NCI-H187 (cell line): Measurements from ENCODE around the gene REG4.
A peak's percentile ranks its signal among the peaks of the same experiment; 100 is the strongest.
"Not testable (repeated sequence)": the region's sequence is repeated elsewhere in the genome, so short reads cannot be mapped to it uniquely, and the experiment has no call there.

Experiments used
- DNase-seq, 2 experiments: peaks; one replicate each; lab custom pipeline; 2025; lab: John Stamatoyannopoulos, UW

Gene REG4

DNA sequence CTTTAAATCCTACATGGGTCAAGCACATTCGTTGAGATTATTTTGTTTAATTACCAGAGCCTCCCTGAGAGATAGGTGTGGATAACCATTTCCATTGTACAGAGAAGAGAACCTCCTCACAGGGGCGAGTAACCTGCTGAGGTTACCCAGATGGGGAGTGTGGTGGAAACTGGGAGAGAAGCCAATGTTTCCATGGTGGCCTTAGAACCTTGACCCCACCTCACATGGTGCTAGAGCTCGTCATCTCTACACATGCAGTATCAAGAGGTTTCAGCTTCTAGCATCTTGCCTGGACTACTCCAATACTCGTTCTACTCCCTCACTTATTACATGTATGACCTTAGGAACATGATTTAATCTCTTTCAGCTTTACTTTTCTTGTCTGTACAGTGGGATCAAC lies 4.8 kb downstream of the REG4 start:
- DNase-seq = no peak

DNA sequence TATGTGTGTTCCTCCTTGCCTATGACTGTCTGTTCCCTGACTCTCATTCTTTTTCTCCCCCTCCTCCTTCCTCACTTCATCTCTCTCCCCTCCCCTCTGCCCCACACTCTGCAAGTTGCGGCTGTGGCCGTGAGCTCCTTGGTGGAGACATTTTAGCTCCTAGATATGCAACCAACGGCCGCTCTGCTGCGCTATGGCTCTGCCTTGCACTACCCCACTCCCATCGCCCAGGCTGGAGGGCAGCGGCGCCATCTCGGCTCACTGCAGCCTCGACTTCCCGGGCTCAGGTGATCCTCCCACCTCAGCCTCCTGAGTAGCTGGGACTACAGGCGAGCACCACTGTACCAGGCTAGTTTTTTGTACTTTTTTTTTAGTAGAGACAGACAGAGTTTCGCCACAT lies 5.5 kb downstream of the REG4 start:
- no peak for DNase-seq

DNA sequence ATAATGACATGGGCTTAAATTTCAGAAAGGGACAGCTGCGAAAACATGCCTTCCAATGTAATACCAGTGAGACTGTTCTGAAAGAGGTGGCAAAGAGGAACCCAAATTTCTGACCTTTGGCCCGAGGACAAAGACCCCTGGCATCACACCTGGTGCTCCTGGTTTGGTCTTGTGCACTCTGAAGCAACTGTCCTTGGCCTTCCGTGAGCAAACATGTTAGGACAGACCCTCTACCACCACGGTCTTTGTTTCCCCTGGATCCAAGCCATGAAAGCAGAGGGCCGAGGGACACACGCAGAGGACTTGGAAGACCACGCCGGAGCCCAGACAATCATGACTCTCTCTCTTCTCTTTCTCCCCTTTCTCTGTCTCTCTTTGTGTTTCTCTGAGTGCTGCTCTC lies 6.0 kb downstream of the REG4 start:
- DNase-seq = no peak

DNA sequence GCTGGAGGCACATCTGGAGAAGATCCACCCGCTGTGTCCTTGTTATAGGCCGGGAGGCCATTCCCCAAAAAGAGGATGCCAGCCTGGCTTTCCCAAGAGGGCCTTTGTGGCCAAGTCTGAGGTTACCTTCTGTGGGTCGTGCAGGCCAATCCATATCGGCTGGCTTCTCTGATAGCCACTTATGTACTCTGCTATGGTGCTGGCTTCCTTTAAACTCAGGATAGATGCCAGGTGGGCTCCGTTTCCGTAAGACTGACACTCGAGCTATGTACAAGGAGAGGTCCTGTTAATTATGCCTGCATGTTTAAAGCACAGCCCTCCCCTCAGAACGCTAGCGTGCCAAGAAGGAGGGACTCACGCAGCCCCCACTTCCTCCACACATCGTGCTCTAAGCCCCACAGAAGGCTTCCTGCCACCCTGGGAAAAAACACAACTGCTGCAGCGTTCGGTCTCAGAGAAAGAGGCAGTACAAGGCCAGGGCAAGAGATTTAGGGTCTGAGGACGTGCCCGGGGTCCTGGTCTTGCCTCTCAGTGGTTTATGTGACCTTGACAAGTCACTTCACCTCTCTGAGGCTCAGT lies 11.6 kb downstream of the REG4 start:
- no peak for DNase-seq

DNA sequence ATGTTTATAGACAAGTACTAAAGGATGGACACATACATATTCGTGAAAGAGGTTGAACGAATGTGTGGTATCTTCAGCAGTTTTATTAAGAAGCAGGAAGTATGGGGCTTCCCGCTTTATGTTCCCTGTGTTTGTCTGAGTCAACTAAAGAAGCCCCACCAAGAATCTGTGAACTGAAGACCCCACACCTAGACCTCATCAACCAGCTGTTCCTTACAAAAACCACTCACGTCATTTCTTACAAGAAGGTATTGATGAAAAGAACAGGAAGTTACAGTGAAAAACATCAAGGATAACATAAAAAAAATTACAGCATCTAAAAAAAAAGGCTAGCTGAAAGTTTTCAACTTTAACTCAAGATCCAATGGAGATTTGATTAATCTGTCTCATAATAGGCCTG lies 12.3 kb downstream of the REG4 start:
- DNase-seq = no peak

DNA sequence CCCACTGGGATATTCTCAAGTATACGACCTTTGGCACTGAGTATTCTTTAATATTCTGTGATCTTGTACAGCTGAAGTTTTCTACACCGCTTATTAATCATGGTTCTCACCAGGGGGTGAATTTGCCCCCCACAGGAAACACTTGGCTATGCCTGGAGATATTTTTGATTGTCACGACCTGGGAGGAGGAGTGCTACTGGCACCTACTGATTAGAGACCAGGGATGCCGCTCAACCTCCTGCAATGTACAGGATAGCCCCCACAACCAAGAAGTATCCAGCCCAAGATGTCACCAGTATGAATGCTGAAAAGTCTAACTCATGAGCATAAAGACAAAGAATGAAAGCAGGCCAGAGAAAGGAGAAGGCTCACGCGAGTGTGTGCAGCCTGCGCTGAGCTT lies 13.7 kb downstream of the REG4 start:
- DNase-seq = no peak

DNA sequence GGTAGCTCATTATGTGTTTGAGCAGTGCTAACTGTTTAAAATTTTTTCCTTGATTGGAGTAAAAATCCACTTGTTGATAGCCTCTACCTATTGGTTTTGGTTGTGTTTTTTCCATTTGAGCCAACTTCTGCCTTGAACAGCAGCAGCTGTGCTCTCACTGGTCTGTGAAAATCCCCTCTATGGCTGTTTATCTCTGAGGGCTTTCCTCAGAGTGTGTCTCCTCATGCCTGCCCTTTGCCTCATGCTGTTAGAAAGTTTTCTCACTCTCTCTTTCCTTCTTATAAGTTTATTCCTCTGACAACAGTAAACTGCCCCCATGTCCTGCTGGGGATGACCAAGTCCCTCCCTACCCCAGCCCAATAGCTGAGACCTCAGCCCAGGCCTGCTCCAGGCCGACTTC lies 14.1 kb downstream of the REG4 start:
- DNase-seq = no peak

DNA sequence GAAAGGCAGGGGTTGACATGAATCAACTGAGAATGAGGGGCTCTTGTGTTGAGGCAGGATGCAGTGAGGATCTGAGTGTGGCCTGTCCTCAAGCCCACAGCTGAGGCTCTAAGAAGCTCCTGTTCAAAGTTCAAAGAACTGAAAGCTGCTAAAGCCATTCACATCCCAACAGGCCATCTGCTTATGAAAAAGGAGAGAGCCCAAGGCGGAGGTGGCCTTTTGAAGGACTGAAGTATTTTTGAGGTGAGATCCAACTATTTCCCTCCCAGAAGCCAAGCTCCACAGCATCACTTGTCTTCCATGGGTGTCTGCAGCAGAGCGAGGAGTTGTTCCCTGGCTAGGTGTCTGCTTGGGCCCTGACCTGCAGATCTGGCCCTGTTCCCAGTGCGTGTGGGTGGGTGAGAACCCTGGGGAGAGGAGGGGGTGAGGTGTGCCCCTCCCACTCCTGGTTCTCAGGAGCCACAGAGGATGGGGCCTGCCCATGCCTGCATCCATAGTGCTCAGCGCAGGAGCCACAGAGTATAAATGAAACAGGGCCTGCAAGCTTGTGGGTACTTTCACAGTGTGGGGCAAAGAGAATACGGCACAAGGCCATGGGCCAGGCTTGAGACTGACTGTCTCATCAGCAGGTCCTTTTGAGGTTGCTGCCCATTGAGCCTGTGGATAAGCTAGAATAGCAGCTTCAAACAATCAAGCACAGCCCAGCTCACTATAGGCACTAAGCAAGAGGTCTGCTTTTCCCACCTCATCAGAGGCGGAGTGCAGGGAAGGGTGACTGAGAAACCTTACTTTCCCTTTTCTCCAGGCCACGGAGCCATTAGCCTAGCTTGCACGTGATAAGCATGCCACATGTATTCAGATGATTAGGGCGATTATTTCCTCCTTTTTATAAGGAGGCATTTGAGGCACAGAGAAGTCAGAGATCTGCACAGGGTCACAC lies 15.7 kb downstream of the REG4 start:
- peak in 1 of 2 experiments; percentile 55 for DNase-seq

DNA sequence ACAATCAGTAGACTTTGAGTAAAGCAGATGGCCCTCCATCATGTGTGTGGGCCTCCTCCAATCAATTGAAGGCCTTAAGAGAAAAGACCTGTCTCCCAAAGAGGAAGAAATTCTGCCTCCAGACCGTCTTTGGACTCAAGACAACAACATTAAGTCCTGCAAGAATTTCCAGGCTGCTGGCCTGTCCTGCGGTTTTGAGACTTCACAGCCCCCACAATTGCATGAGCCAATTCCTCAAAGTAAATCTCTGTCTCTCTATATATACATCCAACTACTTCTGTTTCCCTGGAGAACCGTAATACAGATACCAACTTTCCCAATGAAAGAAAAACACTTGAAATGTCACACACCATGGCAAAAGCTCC lies 16.4 kb downstream of the REG4 start:
- DNase-seq = no peak

DNA sequence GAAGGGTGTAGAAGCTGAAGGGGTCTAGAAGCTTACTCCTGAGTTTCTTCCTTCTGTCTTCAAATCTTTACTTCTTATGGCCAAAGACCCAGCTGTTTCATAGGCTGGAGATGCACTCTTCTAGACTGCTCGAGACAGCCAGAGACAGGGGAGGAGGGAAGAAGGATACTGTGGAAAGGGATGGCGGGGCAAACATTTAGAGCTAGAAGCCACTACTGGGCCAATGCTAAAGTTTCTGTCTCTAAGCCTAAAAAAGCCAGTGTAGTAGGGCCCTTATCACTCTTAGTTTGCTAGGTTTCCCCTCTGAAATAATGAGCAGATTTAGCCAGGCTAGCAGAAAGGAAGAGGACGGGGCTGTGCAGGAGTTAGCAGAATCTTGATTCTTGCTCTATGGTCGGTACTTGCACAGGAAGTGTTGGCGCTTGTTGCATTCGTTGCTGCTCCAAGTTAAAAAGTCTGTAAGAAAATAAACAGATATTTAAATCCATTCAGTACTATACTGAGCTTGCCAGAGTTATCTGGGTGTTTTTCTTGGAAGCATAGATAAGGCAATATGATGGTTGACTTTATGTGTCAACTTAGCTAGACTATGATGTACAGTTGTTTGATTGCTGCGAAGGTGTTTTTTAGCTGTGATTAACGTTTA lies 16.9 kb downstream of the REG4 start:
- DNase-seq = no peak

DNA sequence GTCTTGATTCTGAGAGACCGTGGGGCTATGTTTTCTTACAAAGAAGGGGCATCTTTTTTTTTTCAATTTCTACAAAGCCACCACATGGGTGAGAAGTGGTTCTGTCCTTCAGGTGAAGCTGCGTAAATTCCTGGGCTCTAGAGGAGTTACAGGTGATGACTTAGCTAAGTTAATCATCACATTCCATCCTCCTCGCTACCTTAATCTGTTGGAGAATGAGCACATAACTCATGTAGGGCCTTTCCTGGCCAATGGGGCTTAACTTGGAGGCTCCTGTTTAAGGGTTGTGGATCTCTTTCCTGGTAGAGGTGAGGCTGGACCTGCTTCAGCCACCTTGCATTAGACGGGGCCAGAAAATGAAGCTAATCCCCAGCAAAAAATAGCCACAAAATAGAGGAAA lies 19.9 kb downstream of the REG4 start:
- DNase-seq = no peak

DNA sequence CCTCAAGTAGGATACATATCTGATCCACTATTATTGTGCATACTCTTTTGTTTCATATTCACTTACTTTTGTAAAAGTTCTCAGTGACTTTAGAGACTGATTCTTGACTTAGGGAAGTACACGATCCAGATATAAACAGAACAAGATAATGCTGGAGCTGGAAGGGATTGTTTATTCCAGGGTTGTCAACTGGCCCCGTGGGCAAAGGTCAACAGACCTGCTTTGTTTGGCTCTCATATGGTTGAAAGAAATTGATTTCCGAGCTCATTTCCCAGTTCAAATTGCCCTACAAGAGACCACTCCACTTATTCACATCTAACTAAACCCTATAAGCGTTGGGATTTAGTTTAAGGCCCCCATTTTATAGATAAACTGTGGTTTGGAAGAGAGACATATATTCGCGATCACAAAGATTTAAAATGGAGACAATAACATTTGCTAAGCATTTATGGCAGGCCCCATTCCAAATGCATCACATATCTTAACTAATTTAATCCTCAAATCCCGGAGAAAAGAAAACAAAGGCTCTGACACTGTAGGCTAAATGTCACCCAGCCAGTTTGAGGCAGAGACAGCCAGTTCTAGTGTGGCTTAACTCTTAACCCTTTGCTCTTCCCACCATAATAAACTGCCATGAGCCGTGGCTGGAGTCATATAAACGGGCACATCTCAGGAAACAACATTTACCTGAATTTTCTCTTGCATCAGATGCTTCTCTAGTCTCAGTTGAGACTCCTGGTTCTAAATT lies 20.6 kb downstream of the REG4 start:
- DNase-seq = no peak

DNA sequence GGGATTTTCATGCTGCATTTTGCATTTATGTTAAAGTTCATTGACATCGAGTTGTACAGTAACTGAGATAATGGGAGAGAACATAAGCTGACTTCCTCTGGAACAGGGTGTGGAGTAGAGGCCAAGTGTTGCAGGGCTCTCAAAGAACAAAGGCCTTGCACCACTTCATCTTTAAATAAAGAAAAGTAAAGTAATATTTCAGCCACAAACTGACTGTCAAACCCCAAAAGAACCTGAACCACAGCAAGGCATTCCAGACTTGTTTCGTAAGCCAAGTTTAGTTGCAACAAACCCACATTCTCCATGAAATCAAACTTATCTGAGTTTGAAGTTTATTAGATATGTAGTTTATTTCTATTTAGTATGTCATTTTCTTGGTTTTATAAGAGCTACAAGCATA lies 23.5 kb downstream of the REG4 start:
- no peak for DNase-seq

DNA sequence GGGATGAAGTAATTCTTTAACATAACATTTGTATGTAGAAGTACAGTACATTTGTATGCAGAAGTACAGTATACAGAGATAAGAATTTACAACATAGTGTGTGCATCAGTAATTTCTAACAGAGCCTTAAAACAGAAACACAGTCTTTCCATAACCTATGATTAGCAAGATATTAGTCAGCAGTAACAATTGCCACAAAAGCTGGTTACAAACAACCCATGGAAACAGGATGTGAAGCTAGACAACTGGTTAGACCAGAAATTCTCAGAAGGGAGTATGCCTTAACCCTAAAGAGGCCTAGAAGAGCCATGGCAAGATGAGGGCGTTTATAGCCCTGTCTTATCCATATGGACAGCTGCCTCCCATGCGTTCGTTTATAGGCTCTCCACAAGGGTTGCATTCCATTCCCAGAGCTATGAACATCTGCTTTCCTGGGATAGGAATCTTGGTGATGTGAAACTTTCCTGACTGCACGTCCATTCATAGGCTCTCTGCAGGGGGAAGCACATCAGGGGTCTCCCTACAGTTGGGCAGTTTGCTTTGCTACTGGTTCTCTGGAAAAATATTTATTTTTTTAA lies 24.7 kb downstream of the REG4 start:
- DNase-seq = not testable (repeated sequence)

DNA sequence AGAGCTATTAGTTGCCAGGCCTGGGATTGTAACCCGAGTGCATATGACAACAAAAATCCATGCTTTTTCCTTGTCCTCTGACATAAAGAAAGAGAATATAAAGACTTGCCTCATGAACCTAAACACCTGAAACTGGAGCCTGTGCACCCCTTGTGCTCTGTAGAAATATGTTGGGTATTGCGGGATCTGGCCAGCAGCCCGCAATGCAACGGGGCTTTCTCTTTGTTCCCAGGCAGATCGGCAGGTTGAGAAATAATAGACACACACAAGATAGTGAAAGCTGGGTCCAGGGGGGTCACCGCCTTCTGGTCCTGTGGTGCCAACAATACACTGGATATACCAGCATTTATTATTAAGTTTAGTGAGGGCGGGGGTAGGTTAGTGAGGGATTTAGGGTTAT lies 25.2 kb downstream of the REG4 start:
- DNase-seq = not testable (repeated sequence)

DNA sequence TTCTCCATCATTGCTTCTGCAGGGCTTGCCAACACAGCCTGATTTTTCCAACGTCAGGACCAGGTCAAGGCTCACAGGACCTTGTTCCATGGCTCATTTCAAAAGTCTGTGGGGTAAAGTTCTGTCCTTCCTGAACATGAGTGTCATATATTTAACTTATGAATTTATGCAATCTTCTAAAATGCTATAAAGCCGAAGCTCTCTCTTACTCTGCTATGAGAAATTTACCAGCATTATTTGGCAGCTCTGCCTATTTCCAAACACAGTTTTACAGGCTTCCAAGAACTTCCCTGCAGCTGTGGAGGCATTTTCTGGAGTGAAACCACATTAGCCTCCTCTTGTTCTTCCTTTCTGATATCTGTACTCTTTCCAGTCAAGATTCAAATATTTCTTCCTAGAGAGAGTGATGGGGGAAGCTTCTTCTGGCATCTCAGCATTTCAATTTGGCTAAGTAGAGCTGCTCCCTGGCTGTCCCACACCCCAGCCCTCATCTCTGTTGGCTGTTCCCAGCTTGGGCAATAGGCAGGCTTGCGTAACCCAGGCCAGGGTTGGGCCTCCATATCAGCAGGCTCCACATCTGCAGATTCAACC lies 27.0 kb downstream of the REG4 start:
- no peak for DNase-seq

DNA sequence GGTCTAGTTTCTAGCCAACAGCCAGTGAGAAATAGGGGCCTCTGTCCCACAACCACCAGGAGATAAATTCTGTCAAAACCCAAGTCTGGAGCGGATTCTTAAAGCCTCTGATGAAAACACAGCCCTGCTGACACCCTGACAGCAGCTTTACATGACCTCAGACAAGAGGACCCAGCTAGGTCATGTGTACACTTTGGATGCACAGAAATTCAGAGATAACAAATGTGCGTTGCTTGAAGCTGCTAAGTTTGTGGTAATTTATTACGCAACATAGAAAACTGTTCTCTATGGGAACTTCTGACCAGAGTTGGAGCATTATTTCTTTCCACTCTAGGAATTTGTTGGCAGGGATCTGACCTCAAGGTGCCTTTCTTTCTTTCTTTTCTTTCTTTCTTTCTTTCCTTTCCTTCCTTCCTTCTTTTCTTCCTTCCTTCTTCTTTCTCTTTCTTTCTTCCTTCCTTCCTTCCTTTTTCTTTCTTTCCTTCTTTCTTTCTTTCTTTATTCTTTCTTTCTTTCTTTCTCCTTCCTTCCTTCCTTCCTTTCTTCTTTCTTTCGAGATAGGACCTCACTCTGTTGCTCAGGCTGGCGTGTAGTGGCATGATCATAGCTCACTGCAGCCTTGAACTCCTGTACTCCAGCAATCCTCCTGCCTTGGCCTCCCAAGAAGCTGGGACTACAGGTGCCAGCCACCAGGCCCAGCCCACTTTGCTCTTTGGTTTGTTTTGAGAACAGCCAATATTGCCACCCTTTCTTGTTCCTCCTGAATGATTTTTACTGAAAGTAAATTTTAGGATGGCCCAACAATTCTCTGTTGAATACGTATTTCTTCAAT lies 27.7 kb downstream of the REG4 start:
- no peak for DNase-seq

DNA sequence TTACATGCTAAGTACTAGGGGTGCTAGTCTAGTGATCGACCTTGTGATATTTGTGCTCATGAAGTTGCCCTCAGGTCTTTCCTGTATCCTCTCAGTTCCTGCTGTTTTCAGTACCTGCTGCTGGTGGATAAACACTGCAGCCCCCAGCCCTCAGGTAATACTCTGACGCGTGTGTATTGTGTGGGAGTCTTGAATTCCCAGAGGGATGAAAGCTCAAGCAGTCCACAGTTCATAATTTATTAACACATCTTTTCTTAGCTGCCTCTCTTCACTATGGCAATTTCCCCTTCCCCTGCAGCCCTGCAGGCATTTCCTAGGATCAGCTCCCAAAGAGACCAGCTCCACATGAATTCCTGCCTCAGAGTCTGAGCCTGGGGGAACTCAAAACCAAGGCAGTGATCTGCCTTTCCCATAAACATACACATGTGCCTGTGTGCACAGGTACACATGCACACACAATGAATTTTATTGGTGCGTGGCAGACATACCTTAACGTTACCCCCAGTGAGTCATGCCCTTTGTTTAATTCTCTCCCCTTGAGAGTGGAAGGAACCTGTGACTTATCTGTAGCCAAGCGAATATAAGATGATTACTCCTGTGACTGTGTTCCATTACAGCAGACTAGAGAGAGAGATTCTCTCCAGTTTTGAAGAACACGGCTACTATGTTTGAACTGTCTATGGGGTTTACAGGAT lies 28.5 kb downstream of the REG4 start:
- no peak for DNase-seq

DNA sequence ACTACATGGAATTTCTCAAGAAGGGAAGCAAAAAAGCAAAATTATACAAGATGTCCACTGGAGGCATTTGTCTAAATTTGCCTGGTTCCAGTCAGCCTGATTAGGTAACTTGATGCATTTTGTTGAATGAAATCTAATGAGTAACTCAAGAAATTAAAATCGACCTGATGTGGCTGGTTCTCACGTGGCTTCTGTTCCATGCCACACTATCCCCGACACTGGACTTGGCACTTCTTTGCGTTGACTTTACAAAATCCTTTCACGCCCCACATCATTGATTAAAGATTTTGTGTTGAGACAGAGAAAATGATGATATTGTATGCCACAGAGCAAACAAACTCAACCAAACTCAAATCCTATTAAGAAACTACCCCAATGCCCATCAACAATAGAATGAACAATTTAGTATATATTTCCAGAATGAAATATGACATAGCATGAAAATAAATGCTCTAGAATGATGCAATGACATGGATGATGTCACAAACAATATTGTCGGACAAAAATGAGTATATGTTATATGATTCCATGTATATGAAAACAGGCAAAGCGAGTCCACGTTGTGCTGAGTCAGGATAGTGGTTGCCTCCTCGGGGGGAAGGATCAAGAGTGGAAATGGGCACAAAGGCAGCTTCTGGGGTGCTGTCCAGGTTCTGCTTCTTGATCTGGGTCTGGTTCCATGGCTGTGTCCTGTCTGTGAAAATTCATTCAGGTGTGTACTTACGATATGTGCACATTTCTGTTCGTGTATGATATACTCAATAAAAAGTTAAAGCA lies 29.6 kb downstream of the REG4 start:
- DNase-seq = no peak
